Psoas muscle (tissue), 8 donors: Measurements from ENCODE around the gene TRIM17. TPM values are rescaled to one million over a fixed set of nuclear protein-coding genes. Genes with fewer than 3 reads are reported as not detected.
A peak's percentile ranks its signal among the peaks of the same experiment; 100 is the strongest.

Source experiments
- ATAC-seq, 4 donors: fragments of 200-7000 bp; cut with Tn5 transposase; one replicate each; pipeline ENCODE4 v1.9.1; 2020; ENCODE audit warnings: moderate library complexity in 3 of 4, mild to moderate bottlenecking in 2 of 4
- DNase-seq, 2 donors: peaks; one replicate each; pipeline ENCODE4 v3.0.0-alpha.2; 2020
- H3K27ac ChIP-seq: fragments of 200-600 bp; one replicate; pipeline ENCODE4 v1.8.0; 2022
- H3K27me3 ChIP-seq, 3 donors: fragments of 200-600 bp in 1 of 3; one replicate each; pipeline versions ENCODE4 v1.6.1 to v1.8.0; 2013 to 2022; ENCODE audit warnings: low read length in 2 of 3, mild to moderate bottlenecking in 2 of 3, moderate library complexity in 1 of 3; ENCODE audit not compliant: insufficient read depth in 3 of 3
- H3K36me3 ChIP-seq, 2 donors: fragments of 200-600 bp in 1 of 2; one replicate each; pipeline versions ENCODE4 v1.6.1 to v1.8.0; 2013 to 2022; ENCODE audit warnings: low read depth in 1 of 2, mild to moderate bottlenecking in 1 of 2, moderate library complexity in 1 of 2; ENCODE audit not compliant: insufficient read depth in 1 of 2
- H3K4me1 ChIP-seq: fragments of 200-600 bp; one replicate; pipeline ENCODE4 v1.8.0; 2022
- H3K4me3 ChIP-seq: fragments of 200-600 bp; one replicate; pipeline ENCODE4 v1.8.0; 2022; ENCODE audit warnings: mild to moderate bottlenecking
- H3K9me3 ChIP-seq: fragments of 200-600 bp; one replicate; pipeline ENCODE4 v1.8.0; 2022
- WGBS, 3 donors: extraction: QIAGEN DNeasy Blood & Tissue Kit; methylation state at CpG; one replicate each; pipeline versions ENCODE4 v1.1.6 to v1.1.7; 2013; 5-methylcytosine and 5-hydroxymethylcytosine counted together
- intact Hi-C, 2 donors: fragments of 100-400 bp; cut with DNase I; formaldehyde crosslinking; loops; one replicate each; pipeline versions ENCODE4 v1.11.0 to v1.14.2; 2022
- polyA plus RNA-seq, 3 donors: library from polyadenylated mRNA; stranded (reverse); fragments of 200-250 nt; gene quantifications; one replicate each; pipeline ENCODE4 v1.2.3, GENCODE V29; 2013
- total RNA-seq, 4 donors: library from RNA; stranded (reverse); fragmentation: NEBNext Ultra II Directional in 2 of 4; extraction: Animal tissue kit (Norgen Biotek cat#: 25700) in 2 of 4; gene quantifications; one replicate each; pipeline versions ENCODE4 v1.2.1 to v1.2.4, GENCODE V29; 2021 to 2023
- TF ChIP-seq, protein P1 (sequence below): fragments of 200-600 bp; IDR thresholded peaks from one replicate; pipeline ENCODE4 v1.8.0; 2022; ENCODE audit warnings: antibody characterized with exemption
- donor health status: healthy with polysubstance abuse.
- donor health status: DM: no; HTN: no; CAD: no; lungs with moderate emphysema.
- donor health status: Bipolar disorder and iron deficiency.
- donor health status: healthy.
- donor health status: DM: yes; HTN: yes; CAD: no.
- donor health status: DM: no; HTN: no; CAD: no.
- donor health status: DM: no; HTN: no; CAD: no.
- donor health status: DM: yes; HTN: yes; CAD: no.

The TRIM17 gene
- total and polyA plus RNA-seq, 7 donors = 0.03 TPM; not detected in 6

DNA sequence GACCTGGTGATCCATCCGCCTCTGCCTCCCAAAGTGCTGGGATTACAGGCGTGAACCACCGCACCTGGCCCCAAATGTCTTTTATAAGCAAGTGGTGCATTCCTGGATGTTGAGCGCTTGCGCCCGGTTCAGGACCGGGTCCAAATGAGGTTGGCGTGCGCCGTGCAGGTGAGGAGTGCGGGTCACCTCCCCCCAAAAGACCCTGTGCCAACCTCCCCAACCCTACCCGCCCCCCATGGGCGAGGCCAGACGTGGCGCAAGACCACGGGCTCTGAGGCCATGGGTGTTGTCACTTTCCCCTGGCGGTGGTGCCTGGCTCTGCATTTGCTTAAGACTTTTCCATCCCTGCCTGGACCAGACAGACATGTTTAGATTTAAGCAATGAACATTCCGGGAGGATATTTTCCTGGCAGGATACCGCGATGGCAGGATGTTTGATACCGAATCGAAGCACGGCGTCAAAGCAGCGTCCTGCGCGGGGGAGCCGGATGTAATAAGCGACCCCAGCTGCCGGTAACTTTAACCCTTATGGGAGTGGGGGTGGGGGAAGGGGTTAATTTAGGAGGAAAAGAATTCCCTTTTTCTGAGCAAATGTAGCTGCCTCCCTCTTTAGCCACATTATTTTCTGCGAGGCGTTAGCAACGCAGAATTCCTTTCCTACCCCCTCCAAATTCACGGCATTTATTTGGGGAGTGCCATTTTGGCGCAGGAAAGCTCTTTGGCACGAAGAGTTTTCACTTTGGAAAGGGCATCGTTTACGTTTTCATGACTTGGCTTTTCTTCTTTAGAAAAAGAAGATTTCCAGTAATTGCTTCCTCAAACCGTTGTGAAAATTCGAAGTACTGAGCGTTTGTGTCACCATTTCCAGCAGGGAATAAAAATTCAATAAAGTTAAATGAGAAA is 42.7 kb upstream of the TRIM17 start:
- no peak overlapping the region for H3K27ac ChIP-seq
- TF ChIP-seq, protein P1, sequence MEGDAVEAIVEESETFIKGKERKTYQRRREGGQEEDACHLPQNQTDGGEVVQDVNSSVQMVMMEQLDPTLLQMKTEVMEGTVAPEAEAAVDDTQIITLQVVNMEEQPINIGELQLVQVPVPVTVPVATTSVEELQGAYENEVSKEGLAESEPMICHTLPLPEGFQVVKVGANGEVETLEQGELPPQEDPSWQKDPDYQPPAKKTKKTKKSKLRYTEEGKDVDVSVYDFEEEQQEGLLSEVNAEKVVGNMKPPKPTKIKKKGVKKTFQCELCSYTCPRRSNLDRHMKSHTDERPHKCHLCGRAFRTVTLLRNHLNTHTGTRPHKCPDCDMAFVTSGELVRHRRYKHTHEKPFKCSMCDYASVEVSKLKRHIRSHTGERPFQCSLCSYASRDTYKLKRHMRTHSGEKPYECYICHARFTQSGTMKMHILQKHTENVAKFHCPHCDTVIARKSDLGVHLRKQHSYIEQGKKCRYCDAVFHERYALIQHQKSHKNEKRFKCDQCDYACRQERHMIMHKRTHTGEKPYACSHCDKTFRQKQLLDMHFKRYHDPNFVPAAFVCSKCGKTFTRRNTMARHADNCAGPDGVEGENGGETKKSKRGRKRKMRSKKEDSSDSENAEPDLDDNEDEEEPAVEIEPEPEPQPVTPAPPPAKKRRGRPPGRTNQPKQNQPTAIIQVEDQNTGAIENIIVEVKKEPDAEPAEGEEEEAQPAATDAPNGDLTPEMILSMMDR = peak; percentile 42
- H3K4me3 ChIP-seq = peak overlapping the region; percentile 65
- ATAC-seq (peak in 3 of 4 donors; percentile 37 to 47 (median 38)), DNase-seq (peak; percentile 62 to 74)
- no peaks in the 10 kb centered on the region for H3K36me3 ChIP-seq
- peaks cover 5 to 95% (median 27%) of the 10 kb centered on the region in 3 donors for H3K27me3 ChIP-seq
- intact Hi-C loops = no loop called here
- 6 to 9% (median 8%) methylated on average over 41 of the region's 41 CpGs for WGBS, 3 donors
- no peaks in the 10 kb centered on the region for H3K9me3 ChIP-seq
- H3K4me1 ChIP-seq = peaks cover 14% of the 10 kb centered on the region

GRCh38 chr1:228457396-228458176 is 40.9 kb upstream of the TRIM17 start:
- H3K27me3 ChIP-seq = peaks cover 3 to 77% (median 21%) of the 10 kb centered on the region in 3 donors
- H3K27ac ChIP-seq = peak overlapping the region; percentile 61
- intact Hi-C loops = no loop called here

DNA sequence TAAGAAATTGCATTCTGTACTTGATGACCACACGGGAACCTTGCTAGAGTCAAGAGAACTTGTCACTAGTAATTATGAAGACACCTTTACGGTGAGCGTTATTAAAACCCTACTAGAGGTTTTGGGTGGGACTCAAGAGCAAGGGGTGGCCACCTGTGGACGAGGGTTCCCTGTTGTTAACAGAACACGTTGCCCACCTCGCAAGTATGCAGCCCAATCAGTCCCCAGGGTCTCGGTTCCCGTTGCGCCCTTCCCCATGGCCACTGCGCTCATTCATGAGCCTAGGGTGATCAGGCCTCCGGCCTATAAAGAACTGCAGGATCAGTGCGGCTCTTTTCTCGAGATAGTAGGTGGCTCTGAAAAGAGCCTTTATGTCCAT is 40.3 kb upstream of the TRIM17 start:
- DNase-seq (no peak), ATAC-seq (peak in 3 of 4 donors; percentile 9 to 17 (median 17))
- intact Hi-C loops = no loop called here
- Histone ChIP-seq H3K27me3 (peaks cover 0 to 71% (median 19%) of the 10 kb centered on the region in 3 donors), H3K4me3 (peak overlapping the region; percentile 65), H3K36me3 (no peaks in the 10 kb centered on the region), H3K9me3 (no peaks in the 10 kb centered on the region), H3K4me1 (peaks cover 8% of the 10 kb centered on the region), H3K27ac (peak overlapping the region; percentile 61)
- 21 to 25% (median 22%) methylated on average over 13 of the region's 13 CpGs for WGBS, 3 donors
- TF ChIP-seq, protein P1 = no peak

More at GRCh38 chr1:228457396-228458176, 40.9 kb upstream of the TRIM17 start:
- ATAC-seq (peak; percentile 85 to 86 (median 86)), DNase-seq (peak; percentile 83 to 89)
- Histone ChIP-seq H3K36me3 (no peaks in the 10 kb centered on the region), H3K4me1 (peaks cover 8% of the 10 kb centered on the region), H3K9me3 (no peaks in the 10 kb centered on the region), H3K4me3 (peak overlapping the region; percentile 65)
- TF ChIP-seq, protein P1 = peak; percentile 20
- 0 to 1% (median 1%) methylated on average over 74 of the region's 74 CpGs for whole genome bisulfite sequencing, 3 donors

DNA sequence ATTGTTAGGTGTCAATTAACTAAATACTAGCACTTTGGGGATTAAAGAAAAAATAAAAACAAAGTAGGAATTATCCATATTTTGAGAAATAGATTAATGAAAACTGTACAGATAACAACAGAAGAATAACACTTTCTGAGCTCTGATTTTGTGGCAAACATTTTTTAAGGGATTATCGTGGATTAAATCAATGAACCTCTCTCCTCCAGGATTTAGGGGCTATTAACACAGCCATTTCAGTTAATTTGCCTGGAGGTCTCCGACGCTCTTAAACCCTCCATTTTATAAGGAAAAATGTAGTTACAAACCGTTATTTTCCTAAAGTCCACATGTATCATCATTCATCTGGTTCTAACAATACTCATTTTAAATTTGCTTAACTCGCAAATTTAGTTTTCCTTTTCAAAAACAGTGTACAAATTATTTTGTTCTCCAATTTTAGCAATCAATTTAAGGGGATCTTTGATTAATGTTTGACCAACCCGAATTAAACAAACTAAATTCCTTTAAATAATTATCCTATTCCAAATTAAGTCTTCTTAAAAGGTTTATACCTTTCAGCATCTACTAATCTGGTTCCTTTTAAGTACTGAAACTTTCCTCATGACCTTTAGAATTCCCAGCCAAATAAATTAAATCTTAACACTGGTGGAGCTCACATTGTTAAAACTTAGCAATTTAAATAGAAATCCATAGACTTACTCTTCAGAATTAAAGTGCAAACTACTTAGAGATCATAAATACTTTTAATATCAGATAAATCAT is 39.8 kb upstream of the TRIM17 start:
- DNase-seq = no peak
- WGBS, 3 donors = 68 to 74% (median 72%) methylated on average over 6 of the region's 6 CpGs
- no peak overlapping the region for H3K27ac ChIP-seq
- ATAC-seq = no peak
- H3K4me3 ChIP-seq = peak overlapping the region; percentile 65
- no peaks in the 10 kb centered on the region for H3K36me3 ChIP-seq
- peaks cover 8% of the 10 kb centered on the region for H3K4me1 ChIP-seq
- no peaks in the 10 kb centered on the region for H3K9me3 ChIP-seq
- H3K27me3 ChIP-seq = peaks cover 0 to 66% (median 19%) of the 10 kb centered on the region in 3 donors
- intact Hi-C loops = no loop called here
- TF ChIP-seq, protein P1 = no peak
